HFF-Myc (cell line): Measurements from ENCODE around the gene TEKT4.

Source experiments
- DNase-seq: peaks from one replicate; pipeline ENCODE4 v3.0.0-alpha.2; 2011; ENCODE audit warnings: low read depth; ENCODE audit errors: extremely low read depth
- H3K4me3 ChIP-seq: replicated peaks from 2 replicates; pipeline ENCODE4 v1.5.1; 2011; ENCODE audit warnings: low read depth, mild to moderate bottlenecking, control low read depth, low read length
- TF ChIP-seq, protein P1 (sequence below): IDR thresholded peaks from 2 replicates; pipeline ENCODE4 v1.5.1; 2012; ENCODE audit warnings: mild to moderate bottlenecking, low read depth, low read length, control low read depth; ENCODE audit errors: missing control alignments

The TEKT4 gene

DNA sequence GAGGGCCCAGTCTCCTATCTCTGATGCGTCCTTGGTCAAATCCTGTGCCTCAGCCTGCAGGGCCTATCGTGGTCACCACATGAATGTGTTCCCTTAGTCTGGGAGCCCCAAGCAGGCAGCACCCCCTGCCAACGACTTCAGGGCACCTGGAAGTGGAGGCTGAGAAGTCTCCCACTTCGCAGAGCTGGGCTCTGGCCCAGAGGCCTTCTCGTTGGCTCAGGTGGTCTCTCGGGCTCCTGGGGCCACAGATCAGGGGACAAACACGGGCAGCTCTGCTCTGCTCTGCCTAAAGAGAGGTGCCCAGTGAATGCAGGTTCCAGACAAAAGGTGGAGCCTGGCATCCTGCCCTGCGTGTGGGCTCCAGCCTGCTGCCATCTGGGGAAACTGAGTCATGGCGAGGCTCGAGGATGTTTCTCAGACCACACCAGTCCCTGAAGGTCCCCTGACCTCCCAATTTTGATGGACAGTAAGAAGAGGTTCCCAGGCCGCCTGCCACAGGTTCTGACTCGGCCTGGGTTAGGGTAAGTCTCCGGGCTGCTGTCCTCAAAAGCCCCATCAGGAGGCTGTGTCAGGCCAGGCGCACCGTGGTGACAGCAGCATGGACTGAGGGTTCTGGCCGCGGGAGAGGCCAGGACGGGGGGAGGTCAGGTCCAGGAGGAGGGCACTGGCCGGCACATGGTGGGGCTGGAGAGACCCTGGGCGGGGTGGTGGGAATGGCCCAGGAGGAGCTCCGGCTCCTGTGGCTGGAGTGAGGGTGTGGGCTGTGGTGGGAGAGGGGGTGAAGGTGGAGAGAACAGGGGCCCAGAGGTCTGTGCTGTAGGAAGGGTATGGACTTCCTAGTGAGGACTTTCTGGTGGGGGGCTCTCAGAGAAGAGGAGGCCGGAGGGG, 1.4 kb upstream of the TEKT4 start:
- no peak overlapping the region for H3K4me3 ChIP-seq
- DNase-seq: no peak
- TF ChIP-seq, protein P1, sequence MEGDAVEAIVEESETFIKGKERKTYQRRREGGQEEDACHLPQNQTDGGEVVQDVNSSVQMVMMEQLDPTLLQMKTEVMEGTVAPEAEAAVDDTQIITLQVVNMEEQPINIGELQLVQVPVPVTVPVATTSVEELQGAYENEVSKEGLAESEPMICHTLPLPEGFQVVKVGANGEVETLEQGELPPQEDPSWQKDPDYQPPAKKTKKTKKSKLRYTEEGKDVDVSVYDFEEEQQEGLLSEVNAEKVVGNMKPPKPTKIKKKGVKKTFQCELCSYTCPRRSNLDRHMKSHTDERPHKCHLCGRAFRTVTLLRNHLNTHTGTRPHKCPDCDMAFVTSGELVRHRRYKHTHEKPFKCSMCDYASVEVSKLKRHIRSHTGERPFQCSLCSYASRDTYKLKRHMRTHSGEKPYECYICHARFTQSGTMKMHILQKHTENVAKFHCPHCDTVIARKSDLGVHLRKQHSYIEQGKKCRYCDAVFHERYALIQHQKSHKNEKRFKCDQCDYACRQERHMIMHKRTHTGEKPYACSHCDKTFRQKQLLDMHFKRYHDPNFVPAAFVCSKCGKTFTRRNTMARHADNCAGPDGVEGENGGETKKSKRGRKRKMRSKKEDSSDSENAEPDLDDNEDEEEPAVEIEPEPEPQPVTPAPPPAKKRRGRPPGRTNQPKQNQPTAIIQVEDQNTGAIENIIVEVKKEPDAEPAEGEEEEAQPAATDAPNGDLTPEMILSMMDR: no peak

- no peak overlapping the region for H3K4me3 ChIP-seq
- DNase-seq: no peak
- TF ChIP-seq, protein P1: peak; percentile 63
Observed at GRCh38 chr2:94870440-94871225, 597 bp upstream of the TEKT4 start.

DNA sequence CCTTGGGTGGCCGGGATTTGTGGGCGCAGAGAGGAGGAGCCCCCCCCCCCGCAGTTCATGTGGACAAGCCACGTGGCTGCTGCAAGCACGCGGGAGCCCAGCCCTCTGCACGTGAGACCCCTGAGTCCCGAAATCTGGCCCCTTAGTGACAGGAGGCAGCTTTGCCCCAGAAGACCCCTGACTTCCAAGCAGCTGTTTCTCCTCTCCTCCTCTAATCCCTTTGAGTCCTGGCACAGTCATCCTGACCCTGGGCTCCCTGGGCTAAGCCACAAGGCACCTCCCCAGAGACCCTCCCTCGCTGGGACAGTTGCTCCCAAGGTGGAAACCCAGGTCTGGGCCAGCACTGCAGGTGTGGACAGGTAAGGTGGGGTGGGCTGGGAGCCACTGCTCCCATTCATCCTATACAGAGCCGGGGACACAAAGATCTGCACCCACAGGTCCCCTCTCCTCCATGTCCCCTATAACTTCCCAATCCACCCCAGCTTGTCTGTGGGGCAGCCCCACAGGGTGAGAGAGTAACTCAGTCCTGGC, 923 bp downstream of the TEKT4 start:
- DNase-seq: no peak
- TF ChIP-seq, protein P1: no peak
- no peak overlapping the region for H3K4me3 ChIP-seq

- TF ChIP-seq, protein P1: no peak
- H3K4me3 ChIP-seq: no peak overlapping the region
- DNase-seq: no peak
Observed at GRCh38 chr2:94872676-94873361, 1.6 kb downstream of the TEKT4 start.

GRCh38 chr2:94873362-94874276, 2.4 kb downstream of the TEKT4 start:
- TF ChIP-seq, protein P1: no peak
- H3K4me3 ChIP-seq: no peak overlapping the region
- no peak for DNase-seq
